AG04450 (cell line): Measurements from ENCODE around the gene CTU1. TPM values are rescaled to one million over a fixed set of nuclear protein-coding genes. Genes with fewer than 3 reads are reported as not detected.

Experiments used
- CTCF ChIA-PET: fragments of 300-600, 350-600 bp; formaldehyde crosslinking; extraction: SDS; loops from one replicate; lab custom pipeline; 2022; ENCODE audit warnings: antibody characterized with exemption, inconsistent platforms; lab: Charles Lee
- POLR2A ChIA-PET: fragments of 350-600 bp; formaldehyde crosslinking; extraction: SDS; loops from one replicate; lab custom pipeline; 2021; ENCODE audit warnings: antibody characterized with exemption, inconsistent platforms; lab: Yijun Ruan, JAX
- DNase-seq: peaks from one replicate; pipeline ENCODE4 v3.0.0-alpha.2; 2011; ENCODE audit warnings: low read depth, low spot score
- H3K27ac ChIP-seq: one replicate; pipeline ENCODE4 v1.5.1; 2012; ENCODE audit warnings: low read depth, low read length, control low read depth
- H3K27me3 ChIP-seq: one replicate; pipeline ENCODE4 v1.6.0; 2012; ENCODE audit warnings: low read length; ENCODE audit not compliant: control insufficient read depth, insufficient read depth
- H3K4me3 ChIP-seq: 2 replicates; pipeline ENCODE4 v1.5.1; 2011; ENCODE audit warnings: mild to moderate bottlenecking, low read depth, low read length, control low read depth
- H3K9me3 ChIP-seq: 2 replicates; pipeline ENCODE4 v1.5.1; 2012; ENCODE audit warnings: low read length; ENCODE audit not compliant: control insufficient read depth, insufficient read depth
- CTCF ChIP-seq: IDR thresholded peaks from 2 replicates; pipeline ENCODE4 v1.5.1; 2011; ENCODE audit warnings: low read depth, low read length, control low read depth, inconsistent platforms
- polyA plus RNA-seq: library from polyadenylated mRNA; depleted of rRNA; stranded (reverse); fragments of >200 nt; gene quantifications from 2 replicates; pipeline ENCODE4 v1.2.3, GENCODE V29; 2011

Gene CTU1
- polyA plus RNA-seq, 1 experiment: 1.7 TPM

- no peak for TF ChIP-seq CTCF
- DNase-seq: no peak
- no peak overlapping the region for H3K4me3 ChIP-seq
- H3K9me3 ChIP-seq: no peaks in the 10 kb centered on the region
- H3K27ac ChIP-seq: no peak overlapping the region
- POLR2A ChIA-PET: no interaction called here
- no peaks in the 10 kb centered on the region for H3K27me3 ChIP-seq
- CTCF ChIA-PET: interaction anchor here (0.6 to 1.2 kb wide), 2 partner anchors 164 to 174 kb away, joined by 3 read pairs; no protein-coding TSS in a partner anchor
These were observed 21.9 kb downstream of the CTU1 start for GRCh38 chr19:51086153-51086850.

GRCh38 chr19:51084505-51084904 is 23.7 kb downstream of the CTU1 start:
- no peaks in the 10 kb centered on the region for H3K27me3 ChIP-seq
- no peak for TF ChIP-seq CTCF
- H3K9me3 ChIP-seq: peaks cover 3% of the 10 kb centered on the region; the same call in 1 of the 2 replicates
- POLR2A ChIA-PET: no interaction called here
- CTCF ChIA-PET: interaction anchor here (1.0 kb wide), 1 partner anchor 10 kb away, joined by 3 read pairs; no protein-coding TSS in a partner anchor
- no peak for DNase-seq
- no peak overlapping the region for H3K27ac ChIP-seq
- H3K4me3 ChIP-seq: no peak overlapping the region

GRCh38 chr19:51083783-51084182 is 24.4 kb downstream of the CTU1 start:
- H3K27me3 ChIP-seq: no peaks in the 10 kb centered on the region
- no peak for DNase-seq
- CTCF ChIA-PET: no interaction called here
- POLR2A ChIA-PET: no interaction called here
- H3K4me3 ChIP-seq: no peak overlapping the region
- TF ChIP-seq CTCF: no peak
- peaks cover 10% of the 10 kb centered on the region; the same call in 1 of the 2 replicates for H3K9me3 ChIP-seq
- H3K27ac ChIP-seq: no peak overlapping the region

GRCh38 chr19:51083181-51083580 is 25.0 kb downstream of the CTU1 start:
- ChIA-PET CTCF (no interaction called here), POLR2A (no interaction called here)
- Histone ChIP-seq H3K4me3 (no peak overlapping the region), H3K27ac (no peak overlapping the region), H3K27me3 (no peaks in the 10 kb centered on the region), H3K9me3 (peaks cover 10% of the 10 kb centered on the region; the same call in 1 of the 2 replicates)
- TF ChIP-seq CTCF: no peak
- no peak for DNase-seq

GRCh38 chr19:51082611-51083010 is 25.6 kb downstream of the CTU1 start, which contains the start of gene KLK14:
Gene KLK14 (minus strand): TSS chr19:51082887. CDS start chr19:51082614, 273 bp downstream.
- Histone ChIP-seq H3K4me3 (no peak within 1 kb of the TSS), H3K27ac (no peak within 1 kb of the TSS), H3K27me3 (no peaks in the 10 kb centered on the region), H3K9me3 (peaks cover 10% of the 10 kb centered on the region; the same call in 1 of the 2 replicates)
- ChIA-PET POLR2A (no interaction called here), CTCF (no interaction called here)
- no peak for DNase-seq
- TF ChIP-seq CTCF: no peak
